HepG2 (cell line): ENCODE measurements around the gene NUP54. TPM values are rescaled to one million over a fixed set of nuclear protein-coding genes. Genes with fewer than 3 reads are reported as not detected.

Experiments
- ATAC-seq: fragments of 200-7000 bp; cut with Tn5 transposase; 3 replicates; pipeline ENCODE4 v1.9.1; 2020; ENCODE audit warnings: mild to moderate bottlenecking, moderate library complexity
- BruUV-seq: library from RNA; stranded (reverse); fragments of 400-500 nt; replicated peaks from 2 replicates; lab custom pipeline; 2021; lab: Mats Ljungman, UMichigan
- CTCF ChIA-PET: fragments of 300-600 bp; formaldehyde crosslinking; extraction: SDS; loops from one replicate; lab custom pipeline; 2021; ENCODE audit warnings: low total read pairs, inconsistent platforms, low intra/inter-chr PET ratio; lab: Yijun Ruan, JAX
- POLR2A ChIA-PET: fragments of 350-600 bp; sonication (Branson Sonifier 250); formaldehyde crosslinking; loops from one replicate; lab custom pipeline; 2020; ENCODE audit warnings: antibody characterized with exemption, inconsistent platforms; lab: Yijun Ruan, JAX
- DNase-seq: peaks from one replicate; pipeline ENCODE4 v3.0.0-alpha.2; 2015; ENCODE audit warnings: low spot score
- FAIRE-seq: peaks from 3 replicates; lab custom pipeline; 2011; peaks lifted over from hg19 to GRCh38; lab: Jason Lieb, UNC
- H2AFZ ChIP-seq: one replicate; pipeline ENCODE4 v1.6.1; 2011; ENCODE audit warnings: low read length, inconsistent platforms
- H3K27ac ChIP-seq: fragments of 300-600 bp; 3 replicates; pipeline ENCODE4 v1.8.0; 2011; ENCODE audit warnings: mixed run types, mild to moderate bottlenecking, mixed read lengths, low read length, inconsistent platforms; ENCODE audit not compliant: insufficient read depth; ENCODE audit errors: extremely low read length
- H3K27me3 ChIP-seq, 2 experiments: fragments of 200-600 bp in 1 of 2; 2 replicates in 1 of 2; 3 replicates in 1 of 2; pipeline versions ENCODE4 v1.6.0 to v1.8.0; 2011; ENCODE audit warnings: low read length in 2 of 2, mild to moderate bottlenecking in 2 of 2, moderate library complexity in 2 of 2, inconsistent platforms in 1 of 2; ENCODE audit not compliant: insufficient read depth in 2 of 2, control insufficient read depth in 1 of 2
- H3K36me3 ChIP-seq, 2 experiments: fragments of 200-600 bp in 1 of 2; replicated peaks in 1 of 2; 2 replicates in 1 of 2; 3 replicates in 1 of 2; pipeline versions ENCODE4 v1.5.1 to v1.8.0; 2011; ENCODE audit warnings: low read length in 2 of 2, inconsistent platforms in 1 of 2; ENCODE audit not compliant: insufficient read depth in 2 of 2, control insufficient read depth in 1 of 2
- H3K4me1 ChIP-seq: 2 replicates; pipeline ENCODE4 v1.5.1; 2012; ENCODE audit warnings: low read length, inconsistent platforms; ENCODE audit not compliant: insufficient read depth
- H3K4me2 ChIP-seq: 2 replicates; pipeline ENCODE4 v1.6.0; 2011; ENCODE audit warnings: low read depth, low read length, inconsistent platforms
- H3K4me3 ChIP-seq, 3 experiments: fragments of 200-600 bp in 1 of 3; sonication (generic), shearing (Covaris generic) in 1 of 3; replicated peaks in 1 of 3; 2 replicates each; pipeline ENCODE4 v1.5.1; 2011 to 2016; ENCODE audit warnings: low read length in 3 of 3, inconsistent platforms in 2 of 3, low read depth in 2 of 3, mild to moderate bottlenecking in 2 of 3, control low read depth in 1 of 3, mixed read lengths in 1 of 3; ENCODE audit not compliant: insufficient read depth in 1 of 3
- H3K79me2 ChIP-seq: one replicate; pipeline ENCODE4 v1.6.1; 2011; ENCODE audit warnings: low read length, inconsistent platforms; ENCODE audit not compliant: insufficient read depth
- H3K9ac ChIP-seq: 2 replicates; pipeline ENCODE4 v1.6.0; 2011; ENCODE audit warnings: mild to moderate bottlenecking, low read depth, low read length, inconsistent platforms; ENCODE audit not compliant: insufficient read depth
- H3K9me3 ChIP-seq: 2 replicates; pipeline ENCODE4 v1.5.1; 2012; ENCODE audit warnings: mild to moderate bottlenecking, low read length
- H4K20me1 ChIP-seq: 2 replicates; pipeline ENCODE4 v1.6.0; 2011; ENCODE audit warnings: inconsistent platforms, mild to moderate bottlenecking, low read length, moderate library complexity; ENCODE audit not compliant: insufficient read depth
- CEBPB ChIP-seq: IDR thresholded peaks from 2 replicates; pipeline ENCODE4 v1.6.1; 2011; ENCODE audit warnings: low read depth, low read length, improper control_type of control experiment, borderline replicate concordance
- LRRFIP1 ChIP-seq: sonication (generic); formaldehyde crosslinking; conservative IDR thresholded peaks from 2 replicates; pipeline ENCODE4 v1.4.0; 2020; ENCODE audit warnings: missing genetic modification reagents
- MXD1 ChIP-seq: sonication (generic); formaldehyde crosslinking; IDR thresholded peaks from 2 replicates; pipeline ENCODE4 v1.4.0; 2020; ENCODE audit warnings: mild to moderate bottlenecking, missing genetic modification reagents
- TFE3 ChIP-seq: IDR thresholded peaks from 2 replicates; pipeline ENCODE4 v1.6.1; 2016
- ZNF883 ChIP-seq: sonication (generic); formaldehyde crosslinking; IDR thresholded peaks from 2 replicates; pipeline ENCODE4 v1.5.1; 2020; ENCODE audit warnings: mild to moderate bottlenecking, missing genetic modification reagents; ENCODE audit errors: not compliant biosample characterization
- WGBS: methylation state at CpG from one replicate; pipeline ENCODE4 v1.1.6; 2017; ENCODE audit warnings: low lambda C conversion rate; 5-methylcytosine and 5-hydroxymethylcytosine counted together
- in situ Hi-C: cut with HindIII; loops from 2 replicates; pipeline ENCODE4 v1.10.0; 2017; ENCODE audit warnings: low pct_unique_long_range_greater_than_20kb; ENCODE audit not compliant: extremely low pct_ligation_motif_present
- intact Hi-C: fragments of 100-400 bp; cut with micrococcal nuclease; formaldehyde crosslinking; loops from one replicate; pipeline ENCODE4 v1.10.0; 2022; ENCODE audit not compliant: unreplicated experiment
- polyA plus RNA-seq, 8 experiments: library from polyadenylated mRNA; depleted of rRNA in 3 of 8; stranded (reverse) in 7 of 8; unstranded in 1 of 8; fragments of >200 nt; fragmentation: Illumina TruSeq in 4 of 8; extraction: Trizol in 4 of 8; gene quantifications; 2 replicates each; pipeline versions ENCODE4 v1.2.1 to v1.2.3, GENCODE V29; 2011 to 2016; ENCODE audit warnings: low read depth in 4 of 8, missing spikeins in 1 of 8, mixed read lengths in 1 of 8; ENCODE audit not compliant: insufficient read depth in 1 of 8
- total RNA-seq, 5 experiments: library from RNA; depleted of rRNA; stranded (reverse); fragments of >200 nt; fragmentation: Illumina TruSeq; extraction: Trizol; gene quantifications; 2 replicates each; pipeline ENCODE4 v1.2.3, GENCODE V29; 2016; ENCODE audit warnings: low read depth in 1 of 5

The NUP54 gene
- total and polyA plus RNA-seq, 2 of the 13 experiments (the other 11 are each of a cell fraction or from before 2014, with no cell fraction given): 36.1 to 69.3 TPM

GRCh38 chr4:76195326-76195725 lies 47.1 kb upstream of the NUP54 start (continued):
- no peak for TF ChIP-seq LRRFIP1
- no peak for TF ChIP-seq ZNF883 (CRISPR knock-in tag)
- no peak for TF ChIP-seq MXD1 (CRISPR knock-in tag)

- POLR2A ChIA-PET: no interaction called here
- ATAC-seq: no peak
- in situ Hi-C loops: no loop called here
- Histone ChIP-seq H3K79me2 (peaks cover 8% of the 10 kb centered on the region), H3K27me3 (no peaks in the 10 kb centered on the region), H4K20me1 (no peaks in the 10 kb centered on the region), H3K4me3 (no peak overlapping the region), H3K36me3 (peaks cover 9 to 36% of the 10 kb centered on the region in 2 experiments; a peak in 4 of 5 replicates)
- FAIRE-seq: no peak
- DNase-seq: no peak
- TF ChIP-seq CEBPB (peak; percentile 24; the same call in 1 of the 2 replicates), TFE3 (CRISPR knock-in tag) (no peak)
- TF ChIP-seq, all 625 proteins: peak for 1
- H3K27ac ChIP-seq: no peak overlapping the region
- no peak overlapping the region for H3K4me2 ChIP-seq
- H3K4me1 ChIP-seq: peaks cover 38% of the 10 kb centered on the region
- no peak overlapping the region for H3K9ac ChIP-seq
- H3K9me3 ChIP-seq: no peaks in the 10 kb centered on the region
- no peak overlapping the region for H2AFZ ChIP-seq
- 96% methylated on average over 2 of the region's 2 CpGs for WGBS
- intact Hi-C loops: no loop called here
- no TSS peak for BruUV-seq
- CTCF ChIA-PET: no interaction called here
Measured at GRCh38 chr4:76194325-76194724, 46.1 kb upstream of the NUP54 start.
